GM23338 (cell line): ENCODE measurements around the gene DUSP8. TPM values are rescaled to one million over a fixed set of nuclear protein-coding genes. Genes with fewer than 3 reads are reported as not detected.

Source experiments
- ATAC-seq: fragments of 200-7000 bp; cut with Tn5 transposase; 3 replicates; pipeline ENCODE4 v1.9.1; 2020
- DNase-seq: peaks from one replicate; pipeline ENCODE4 v3.0.0-alpha.2; 2015; ENCODE audit warnings: low spot score
- H2AFZ ChIP-seq: fragments of 200-600 bp; sonication (generic); 2 replicates; pipeline ENCODE4 v1.8.0; 2016; ENCODE audit warnings: antibody characterized with exemption, mild to moderate bottlenecking, moderate library complexity
- H3F3A ChIP-seq: fragments of 200-600 bp; sonication (generic); replicated peaks from 2 replicates; pipeline ENCODE4 v1.8.0; 2017; ENCODE audit warnings: antibody characterized with exemption, mixed run types, low read depth
- H3K27ac ChIP-seq: fragments of 200-600 bp; sonication (generic); 2 replicates; pipeline ENCODE4 v1.6.1; 2016; ENCODE audit warnings: low read depth
- H3K27me3 ChIP-seq: fragments of 200-600 bp; sonication (generic); 2 replicates; pipeline ENCODE4 v1.8.0; 2016; ENCODE audit warnings: mild to moderate bottlenecking, mixed run types, moderate library complexity; ENCODE audit not compliant: insufficient read depth
- H3K36me3 ChIP-seq: fragments of 200-600 bp; sonication (generic); 2 replicates; pipeline ENCODE4 v1.8.0; 2016; ENCODE audit warnings: mild to moderate bottlenecking; ENCODE audit not compliant: insufficient read depth
- H3K4me1 ChIP-seq: fragments of 200-600 bp; sonication (generic); 2 replicates; pipeline ENCODE4 v1.8.0; 2016; ENCODE audit warnings: mild to moderate bottlenecking, moderate library complexity; ENCODE audit not compliant: insufficient read depth
- H3K4me2 ChIP-seq: fragments of 200-600 bp; sonication (generic); 2 replicates; pipeline ENCODE4 v1.7.1; 2017; ENCODE audit warnings: mixed run types
- H3K4me3 ChIP-seq: fragments of 200-600 bp; sonication (generic); 2 replicates; pipeline ENCODE4 v1.6.1; 2016; ENCODE audit warnings: mixed run types
- H3K79me2 ChIP-seq: fragments of 200-600 bp; sonication (generic); replicated peaks from 2 replicates; pipeline ENCODE4 v1.8.0; 2017; ENCODE audit warnings: mild to moderate bottlenecking; ENCODE audit not compliant: insufficient read depth
- H3K9me2 ChIP-seq: fragments of 200-600 bp; sonication (generic); 2 replicates; pipeline ENCODE4 v1.8.0; 2017; ENCODE audit not compliant: insufficient read depth
- H4K20me1 ChIP-seq: fragments of 200-600 bp; sonication (generic); replicated peaks from 2 replicates; pipeline ENCODE4 v1.8.0; 2017; ENCODE audit warnings: mild to moderate bottlenecking; ENCODE audit not compliant: insufficient read depth
- H3K27ac Mint-ChIP-seq: 2 replicates; pipeline ENCODE4 v1.8.0; 2020; ENCODE audit warnings: inconsistent platforms, mild to moderate bottlenecking, moderate library complexity, mixed read lengths
- H3K27me3 Mint-ChIP-seq: 3 replicates; pipeline ENCODE4 v1.8.0; 2022; ENCODE audit warnings: low read depth, mild to moderate bottlenecking, moderate library complexity, mixed read lengths, inconsistent platforms; ENCODE audit not compliant: insufficient read depth, poor library complexity
- H3K36me3 Mint-ChIP-seq: 3 replicates; pipeline ENCODE4 v1.8.0; 2021; ENCODE audit warnings: low read depth, mild to moderate bottlenecking, inconsistent platforms, moderate library complexity, mixed read lengths
- H3K4me1 Mint-ChIP-seq: 3 replicates; pipeline ENCODE4 v1.8.0; 2020; ENCODE audit warnings: mild to moderate bottlenecking, inconsistent platforms, mixed read lengths
- H3K4me3 Mint-ChIP-seq: 3 replicates; pipeline ENCODE4 v1.8.0; 2021; ENCODE audit warnings: moderate library complexity, mild to moderate bottlenecking, inconsistent platforms, mixed read lengths
- H3K9me3 Mint-ChIP-seq: 3 replicates; pipeline ENCODE4 v1.8.0; 2020; ENCODE audit warnings: moderate library complexity, mild to moderate bottlenecking, inconsistent platforms, mixed read lengths
- CTCF ChIP-seq, 2 experiments: fragments of 200-600 bp in 1 of 2; sonication (generic) in 1 of 2; conservative IDR thresholded peaks; 2 replicates each; pipeline versions ENCODE4 v1.5.1 to v1.6.1; 2016 to 2017; ENCODE audit warnings: antibody characterized with exemption in 2 of 2, low read depth in 2 of 2, mild to moderate bottlenecking in 2 of 2, moderate library complexity in 1 of 2
- REST ChIP-seq: IDR thresholded peaks from one replicate; pipeline ENCODE4 v1.6.1; 2018; ENCODE audit warnings: antibody characterized with exemption; ENCODE audit not compliant: unreplicated experiment
- ZNF462 ChIP-seq: fragments of 250-450 bp; sonication (Bioruptor Pico); IDR thresholded peaks from 2 replicates; pipeline ENCODE4 v1.5.0; 2020; ENCODE audit warnings: mild to moderate bottlenecking, moderate library complexity
- polyA plus RNA-seq: library from polyadenylated mRNA; unstranded; fragments of >200 nt; fragmentation: Nextera tagmentation; extraction: Ambion mirVana; gene quantifications from 2 replicates; pipeline ENCODE4 v1.2.1, GENCODE V29; 2016
- total RNA-seq: library from RNA; depleted of rRNA; stranded (reverse); fragments of >200 nt; shearing (Covaris generic); gene quantifications from 2 replicates; pipeline ENCODE4 v1.2.3, GENCODE V29; 2014

DUSP8 gene
- total and polyA plus RNA-seq, 2 experiments from 2014 or later, result 1.1 TPM

GRCh38 chr11:1515082-1516060, 56.7 kb downstream of the DUSP8 start (continued):
- TF ChIP-seq ZNF462 (CRISPR knock-in tag), result no peak

- no peaks in the 10 kb centered on the region for H3K9me2 ChIP-seq
- peaks cover 7% of the 10 kb centered on the region; the same call in 1 of the 2 replicates for H3K4me1 ChIP-seq
- H3K4me3 ChIP-seq, result no peak overlapping the region
- peaks cover 30% of the 10 kb centered on the region for H3K79me2 ChIP-seq
- ATAC-seq (no peak), DNase-seq (no peak)
- H4K20me1 ChIP-seq, result peaks cover 5% of the 10 kb centered on the region; the same call in 1 of the 2 replicates
- Mint-ChIP-seq H3K36me3 (no peaks in the 10 kb centered on the region; the same call in 2 of the 3 replicates), H3K4me3 (no peak overlapping the region), H3K9me3 (no peaks in the 10 kb centered on the region; the same call in 2 of the 3 replicates), H3K27me3 (peaks cover 18% of the 10 kb centered on the region), H3K4me1 (peaks cover 34% of the 10 kb centered on the region), H3K27ac (no peak overlapping the region)
- H3F3A ChIP-seq, result peaks cover 5% of the 10 kb centered on the region; the same call in 1 of the 2 replicates
- no peak overlapping the region for H3K27ac ChIP-seq
- H3K27me3 ChIP-seq, result no peaks in the 10 kb centered on the region
- H3K36me3 ChIP-seq, result no peaks in the 10 kb centered on the region
- no peak overlapping the region for H2AFZ ChIP-seq
- H3K4me2 ChIP-seq, result no peak overlapping the region
- TF ChIP-seq REST (no peak), CTCF (conservative IDR thresholded peaks at IDR 0.05; ENCODE audit: low read depth in 2 of 2) (no peak)
These were observed 57.6 kb downstream of the DUSP8 start for GRCh38 chr11:1514336-1515061.
